ENCODE results near the gene KCNH3. TPM values are rescaled to one million over a fixed set of nuclear protein-coding genes. Genes with fewer than 3 reads are reported as not detected.

Gene KCNH3
- total and polyA plus RNA-seq, 2 of the 13 experiments (the other 11 are each of a cell fraction or from before 2014, with no cell fraction given) = 0.01 to 0.07 TPM

GRCh38 chr12:49545815-49546214 is 7.0 kb downstream of the KCNH3 start (continued):
- no peak for TF ChIP-seq ZNF407 (CRISPR knock-in tag; IDR thresholded peaks at IDR 0.05; ENCODE audit: not compliant biosample characterization)

- FAIRE-seq = no peak
- no peak overlapping the region for H3K4me2 ChIP-seq (ENCODE audit: low read depth, low read length)
- ChIA-PET POLR2A (no interaction called here), CTCF (ENCODE audit: low intra/inter-chr PET ratio, low total read pairs) (no interaction called here)
- H3K9me3 ChIP-seq (ENCODE audit: low read length) = no peaks in the 10 kb centered on the region
- intact Hi-C loops (cut with micrococcal nuclease; ENCODE audit: unreplicated experiment) (no loop called here), in situ Hi-C loops (cut with HindIII; ENCODE audit: extremely low pct_ligation_motif_present, low pct_unique_long_range_greater_than_20kb) (no loop called here)
- no peak overlapping the region for H3K27ac ChIP-seq (ENCODE audit: extremely low read length, insufficient read depth, low read length)
- no peak overlapping the region for H2AFZ ChIP-seq (ENCODE audit: low read length)
- no peaks in the 10 kb centered on the region for H4K20me1 ChIP-seq (ENCODE audit: insufficient read depth, low read length)
- peaks cover 80% of the 10 kb centered on the region for H3K4me1 ChIP-seq (ENCODE audit: insufficient read depth, low read length)
- WGBS (ENCODE audit: low lambda C conversion rate) = 0% methylated on average over 1 of the region's 3 CpGs
- no TSS peak for BruUV-seq (replicated peaks)
- no peaks in the 10 kb centered on the region for H3K79me2 ChIP-seq (ENCODE audit: insufficient read depth, low read length)
- ATAC-seq = no peak
- no peaks in the 10 kb centered on the region for H3K36me3 ChIP-seq (replicated peaks in 1 of 2; ENCODE audit: control insufficient read depth in 1 of 2, insufficient read depth in 2 of 2, low read length in 2 of 2)
- no peak overlapping the region for H3K4me3 ChIP-seq (replicated peaks in 1 of 3; ENCODE audit: insufficient read depth in 1 of 3, low read depth in 2 of 3, low read length in 3 of 3)
- H3K9ac ChIP-seq (ENCODE audit: insufficient read depth, low read depth, low read length) = no peak overlapping the region
- peaks cover 1 to 6% of the 10 kb centered on the region in 2 experiments; a peak in 1 of 5 replicates for H3K27me3 ChIP-seq (ENCODE audit: control insufficient read depth in 1 of 2, insufficient read depth in 2 of 2, low read length in 2 of 2)
- DNase-seq (ENCODE audit: low spot score) = no peak
- no peak for TF ChIP-seq PREB (CRISPR knock-in tag; IDR thresholded peaks at IDR 0.05)
- no peak for TF ChIP-seq NR2F6 (IDR thresholded peaks at IDR 0.05)
- no peak for TF ChIP-seq NR2F6 (CRISPR knock-in tag; IDR thresholded peaks at IDR 0.05)
- no peak for TF ChIP-seq RFX3 (CRISPR knock-in tag; IDR thresholded peaks at IDR 0.05)
- no peak for TF ChIP-seq FOSL2 (CRISPR knock-in tag; IDR thresholded peaks at IDR 0.05)
- no peak for TF ChIP-seq NCOA5 (CRISPR knock-in tag; IDR thresholded peaks at IDR 0.05)
- no peak for TF ChIP-seq MED1 (CRISPR knock-in tag; IDR thresholded peaks at IDR 0.05)
- TF ChIP-seq HMG20A (CRISPR knock-in tag; IDR thresholded peaks at IDR 0.05; ENCODE audit: borderline replicate concordance) = no peak
- TF ChIP-seq ZNF709 (CRISPR knock-in tag; IDR thresholded peaks at IDR 0.05) = no peak
- TF ChIP-seq NR0B2 (CRISPR knock-in tag; IDR thresholded peaks at IDR 0.05) = no peak
- TF ChIP-seq ZNF17 (CRISPR knock-in tag; IDR thresholded peaks at IDR 0.05) = no peak
- TF ChIP-seq ZNF614 (CRISPR knock-in tag; IDR thresholded peaks at IDR 0.05; ENCODE audit: borderline replicate concordance) = no peak
Observed at GRCh38 chr12:49546481-49546880, 7.7 kb downstream of the KCNH3 start.

Measured in HepG2 (cell line).